Kidney epithelial cell (primary cell): ENCODE results near the gene NLRC4. TPM values are rescaled to one million over a fixed set of nuclear protein-coding genes. Genes with fewer than 3 reads are reported as not detected.

Experiments
- DNase-seq: peaks from one replicate; pipeline ENCODE4 v3.0.0-alpha.2; 2010; ENCODE audit warnings: low read depth
- H3K27me3 ChIP-seq: 2 replicates; pipeline ENCODE4 v1.6.0; 2011; ENCODE audit warnings: low read length; ENCODE audit not compliant: control insufficient read depth, insufficient read depth
- H3K36me3 ChIP-seq: 2 replicates; pipeline ENCODE4 v1.5.1; 2011; ENCODE audit warnings: low read length; ENCODE audit not compliant: control insufficient read depth, insufficient read depth
- H3K4me3 ChIP-seq: 2 replicates; pipeline ENCODE4 v1.5.1; 2011; ENCODE audit warnings: low read depth, mild to moderate bottlenecking, control low read depth, low read length
- total RNA-seq: library from RNA; depleted of rRNA; stranded (reverse); fragments of >200 nt; gene quantifications from 2 replicates; pipeline ENCODE4 v1.2.3, GENCODE V29; 2015
- TF ChIP-seq, protein P1 (sequence below): IDR thresholded peaks from 2 replicates; pipeline ENCODE4 v1.5.1; 2011; ENCODE audit warnings: mild to moderate bottlenecking, moderate library complexity, low read length, control low read depth, inconsistent platforms; ENCODE audit not compliant: insufficient read depth, poor library complexity, severe bottlenecking

The NLRC4 gene
- total RNA-seq, 1 donor from 2014 or later, result not detected

DNA sequence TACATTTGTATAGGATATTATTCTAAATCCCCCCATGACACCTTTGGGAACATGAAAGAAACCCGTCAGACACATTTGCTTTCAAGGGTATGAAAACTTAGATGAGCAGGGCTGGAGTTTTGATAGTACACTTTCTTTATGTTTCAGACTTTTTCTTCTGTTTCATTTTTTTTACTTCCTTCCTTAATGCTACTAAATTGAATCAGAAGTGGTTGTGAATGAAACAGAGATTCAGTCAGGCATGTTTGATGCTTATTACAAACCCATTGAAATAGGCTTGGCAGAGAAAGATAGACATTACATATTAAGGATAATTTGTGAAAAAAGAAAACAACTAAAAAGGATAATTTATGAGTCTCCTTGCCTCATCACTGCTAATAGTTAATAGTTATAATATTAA is 72.3 kb downstream of the NLRC4 start:
- H3K27me3 ChIP-seq, result no peaks in the 10 kb centered on the region
- no peak overlapping the region for H3K4me3 ChIP-seq
- TF ChIP-seq, protein P1, sequence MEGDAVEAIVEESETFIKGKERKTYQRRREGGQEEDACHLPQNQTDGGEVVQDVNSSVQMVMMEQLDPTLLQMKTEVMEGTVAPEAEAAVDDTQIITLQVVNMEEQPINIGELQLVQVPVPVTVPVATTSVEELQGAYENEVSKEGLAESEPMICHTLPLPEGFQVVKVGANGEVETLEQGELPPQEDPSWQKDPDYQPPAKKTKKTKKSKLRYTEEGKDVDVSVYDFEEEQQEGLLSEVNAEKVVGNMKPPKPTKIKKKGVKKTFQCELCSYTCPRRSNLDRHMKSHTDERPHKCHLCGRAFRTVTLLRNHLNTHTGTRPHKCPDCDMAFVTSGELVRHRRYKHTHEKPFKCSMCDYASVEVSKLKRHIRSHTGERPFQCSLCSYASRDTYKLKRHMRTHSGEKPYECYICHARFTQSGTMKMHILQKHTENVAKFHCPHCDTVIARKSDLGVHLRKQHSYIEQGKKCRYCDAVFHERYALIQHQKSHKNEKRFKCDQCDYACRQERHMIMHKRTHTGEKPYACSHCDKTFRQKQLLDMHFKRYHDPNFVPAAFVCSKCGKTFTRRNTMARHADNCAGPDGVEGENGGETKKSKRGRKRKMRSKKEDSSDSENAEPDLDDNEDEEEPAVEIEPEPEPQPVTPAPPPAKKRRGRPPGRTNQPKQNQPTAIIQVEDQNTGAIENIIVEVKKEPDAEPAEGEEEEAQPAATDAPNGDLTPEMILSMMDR, result no peak
- no peaks in the 10 kb centered on the region for H3K36me3 ChIP-seq
- no peak for DNase-seq

DNA sequence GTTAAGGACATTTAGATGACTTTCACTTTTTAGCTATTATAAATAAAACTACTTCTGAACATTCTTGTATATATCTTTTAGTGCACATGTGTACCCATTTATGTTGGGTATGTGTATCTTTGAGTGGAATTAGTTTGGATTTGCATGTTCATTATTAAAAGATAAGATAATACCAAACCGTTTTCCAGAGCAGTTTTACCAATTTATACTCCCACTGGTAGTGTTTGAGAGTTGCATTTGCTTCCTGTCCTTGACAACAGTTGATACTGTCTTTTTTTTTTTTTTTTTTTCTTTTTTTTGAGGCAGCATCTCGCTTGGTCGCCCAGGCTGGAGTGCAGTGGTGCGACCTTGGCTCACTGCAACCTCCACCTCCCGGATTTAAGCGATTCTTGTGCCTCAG is 75.7 kb downstream of the NLRC4 start:
- TF ChIP-seq, protein P1, result no peak
- Histone ChIP-seq H3K27me3 (no peaks in the 10 kb centered on the region), H3K4me3 (no peak overlapping the region), H3K36me3 (no peaks in the 10 kb centered on the region)
- DNase-seq, result no peak

DNA sequence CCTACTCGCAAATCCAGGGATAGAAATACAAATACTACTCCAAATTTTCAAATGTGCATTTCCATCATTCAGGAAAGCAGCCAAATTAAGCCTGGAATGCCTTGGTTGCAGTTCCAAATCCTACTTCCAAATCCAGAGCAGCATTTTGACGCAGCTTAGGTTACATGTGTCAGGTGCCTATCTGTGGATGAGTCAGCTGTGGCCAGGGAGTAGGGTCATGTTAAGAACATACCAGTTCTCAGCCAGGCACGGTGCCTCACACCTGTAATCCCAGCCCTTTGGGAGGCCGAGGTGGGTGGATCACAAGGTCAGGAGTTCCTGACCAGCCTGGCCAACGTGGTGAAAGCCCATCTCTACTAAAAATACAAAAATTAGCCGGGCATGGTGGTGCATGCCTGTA is 82.0 kb downstream of the NLRC4 start:
- H3K27me3 ChIP-seq, result no peaks in the 10 kb centered on the region
- H3K36me3 ChIP-seq, result no peaks in the 10 kb centered on the region
- H3K4me3 ChIP-seq, result no peak overlapping the region
- TF ChIP-seq, protein P1, result no peak
- no peak for DNase-seq

Other genes starting within 250 kb of the NLRC4 start
- gene DPY30, start 225.1 kb downstream of the NLRC4 start, total RNA-seq, result 45.1 and 64.1 TPM in 2 replicates
- 23.0 and 23.9 TPM in 2 replicates for gene SPAST, start 201.3 kb downstream of the NLRC4 start, total RNA-seq
- gene SLC30A6, start 99.0 kb downstream of the NLRC4 start, total RNA-seq, result 18.0 and 19.4 TPM in 2 replicates
- gene YIPF4, start 13.0 kb upstream of the NLRC4 start, total RNA-seq, result 21.6 and 29.8 TPM in 2 replicates
- 73.0 and 75.2 TPM in 2 replicates for gene BIRC6, start 92.1 kb upstream of the NLRC4 start, total RNA-seq